HepG2 (cell line): ENCODE results near the gene PCDHGB2. TPM values are rescaled to one million over a fixed set of nuclear protein-coding genes. Genes with fewer than 3 reads are reported as not detected.
A peak's percentile ranks its signal among the peaks of the same experiment; 100 is the strongest.

ENCODE experiments used
- CBX2 ChIP-seq, 2 experiments: fragments of 200-600 bp in 1 of 2; sonication (generic); formaldehyde crosslinking in 1 of 2; IDR thresholded peaks; 2 replicates each; pipeline versions ENCODE4 v1.7.0 to v1.8.1; 2018 to 2022; ENCODE audit warnings: low read depth in 2 of 2, low read length in 1 of 2, mild to moderate bottlenecking in 1 of 2, missing genetic modification reagents in 1 of 2
- ETV6 ChIP-seq: sonication (generic); formaldehyde crosslinking; conservative IDR thresholded peaks from 2 replicates; pipeline ENCODE4 v1.4.0; 2020; ENCODE audit warnings: missing genetic modification reagents
- HDAC1 ChIP-seq: sonication (generic); formaldehyde crosslinking; IDR thresholded peaks from 2 replicates; pipeline ENCODE4 v1.5.1; 2020; ENCODE audit warnings: mild to moderate bottlenecking, missing genetic modification reagents
- HNRNPK ChIP-seq: fragments of 200-400 bp; formaldehyde crosslinking; IDR thresholded peaks from 2 replicates; pipeline ENCODE4 v1.6.1; 2018; ENCODE audit warnings: low read length, low read depth, moderate library complexity, mild to moderate bottlenecking; ENCODE audit not compliant: poor library complexity, severe bottlenecking
- KLF11 ChIP-seq: IDR thresholded peaks from 2 replicates; pipeline ENCODE4 v1.6.1; 2016; ENCODE audit warnings: missing compliant biosample characterization
- MAFK ChIP-seq, 2 experiments: IDR thresholded peaks in 1 of 2; conservative IDR thresholded peaks in 1 of 2; 2 replicates each; pipeline ENCODE4 v1.6.1; 2011; ENCODE audit warnings: improper control_type of control experiment in 2 of 2, low read length in 2 of 2
- NCOR1 ChIP-seq: fragments of 200-600 bp; sonication (generic); IDR thresholded peaks from 2 replicates; pipeline ENCODE4 v1.7.0; 2017; ENCODE audit warnings: antibody characterized with exemption, low read length, borderline replicate concordance
- RARG ChIP-seq: sonication (generic); formaldehyde crosslinking; IDR thresholded peaks from 2 replicates; pipeline ENCODE4 v1.4.0; 2020; ENCODE audit warnings: low read depth, mild to moderate bottlenecking, missing genetic modification reagents
- SP2 ChIP-seq: sonication (generic); formaldehyde crosslinking; IDR thresholded peaks from 2 replicates; pipeline ENCODE4 v1.5.1; 2020; ENCODE audit warnings: mild to moderate bottlenecking, missing genetic modification reagents
- TARDBP ChIP-seq: sonication (generic); formaldehyde crosslinking; IDR thresholded peaks from 2 replicates; pipeline ENCODE4 v1.8.0; 2022; ENCODE audit warnings: mild to moderate bottlenecking, missing genetic modification reagents
- ZBTB42 ChIP-seq: sonication (generic); formaldehyde crosslinking; IDR thresholded peaks from 2 replicates; pipeline ENCODE4 v1.5.0; 2020; ENCODE audit warnings: mild to moderate bottlenecking, missing genetic modification reagents
- ZNF30 ChIP-seq: sonication (generic); formaldehyde crosslinking; IDR thresholded peaks from 2 replicates; pipeline ENCODE4 v1.5.0; 2020; ENCODE audit warnings: mild to moderate bottlenecking, missing genetic modification reagents
- ZNF331 ChIP-seq: sonication (generic); formaldehyde crosslinking; IDR thresholded peaks from 2 replicates; pipeline ENCODE4 v1.4.0; 2020; ENCODE audit warnings: missing genetic modification reagents
- ZNF335 ChIP-seq: sonication (generic); formaldehyde crosslinking; IDR thresholded peaks from 2 replicates; pipeline ENCODE4 v1.4.0; 2020; ENCODE audit warnings: missing genetic modification reagents
- ZNF350 ChIP-seq: sonication (generic); formaldehyde crosslinking; IDR thresholded peaks from 2 replicates; pipeline ENCODE4 v1.4.0; 2020; ENCODE audit warnings: mild to moderate bottlenecking, low read depth, missing genetic modification reagents, borderline replicate concordance
- ZNF451 ChIP-seq: sonication (generic); formaldehyde crosslinking; IDR thresholded peaks from 2 replicates; pipeline ENCODE4 v1.5.0; 2020; ENCODE audit warnings: mild to moderate bottlenecking, missing genetic modification reagents
- ZNF563 ChIP-seq: sonication (generic); formaldehyde crosslinking; IDR thresholded peaks from 2 replicates; pipeline ENCODE4 v1.8.0; 2022; ENCODE audit warnings: mild to moderate bottlenecking, moderate library complexity, missing genetic modification reagents
- ZNF652 ChIP-seq: IDR thresholded peaks from 2 replicates; pipeline ENCODE4 v1.6.1; 2016; ENCODE audit warnings: low read depth, borderline replicate concordance
- ZSCAN31 ChIP-seq: sonication (generic); formaldehyde crosslinking; IDR thresholded peaks from 2 replicates; pipeline ENCODE4 v1.5.0; 2020; ENCODE audit warnings: low read depth, mild to moderate bottlenecking, missing genetic modification reagents
- polyA plus RNA-seq, 8 experiments: library from polyadenylated mRNA; depleted of rRNA in 3 of 8; stranded (reverse) in 7 of 8; unstranded in 1 of 8; fragments of >200 nt; fragmentation: Illumina TruSeq in 4 of 8; extraction: Trizol in 4 of 8; gene quantifications; 2 replicates each; pipeline versions ENCODE4 v1.2.1 to v1.2.3, GENCODE V29; 2011 to 2016; ENCODE audit warnings: low read depth in 4 of 8, missing spikeins in 1 of 8, mixed read lengths in 1 of 8; ENCODE audit not compliant: insufficient read depth in 1 of 8
- total RNA-seq, 5 experiments: library from RNA; depleted of rRNA; stranded (reverse); fragments of >200 nt; fragmentation: Illumina TruSeq; extraction: Trizol; gene quantifications; 2 replicates each; pipeline ENCODE4 v1.2.3, GENCODE V29; 2016; ENCODE audit warnings: low read depth in 1 of 5
- TF ChIP-seq, protein P1 (sequence below): sonication (generic); formaldehyde crosslinking; IDR thresholded peaks from 2 replicates; pipeline ENCODE4 v1.4.0; 2020; ENCODE audit warnings: mild to moderate bottlenecking, missing genetic modification reagents
- TF ChIP-seq, protein P2 (sequence below): sonication (generic); formaldehyde crosslinking; IDR thresholded peaks from 2 replicates; pipeline ENCODE4 v1.4.0; 2020; ENCODE audit warnings: mild to moderate bottlenecking, missing genetic modification reagents

Gene PCDHGB2
- total and polyA plus RNA-seq, 2 of the 13 experiments (the other 11 are each of a cell fraction or from before 2014, with no cell fraction given) = 0.64 to 0.82 TPM

GRCh38 chr5:141320225-141321169 lies 39.3 kb upstream of the PCDHGB2 start, which contains the start of gene TAF7 (continued):
- TF ChIP-seq, protein P1, sequence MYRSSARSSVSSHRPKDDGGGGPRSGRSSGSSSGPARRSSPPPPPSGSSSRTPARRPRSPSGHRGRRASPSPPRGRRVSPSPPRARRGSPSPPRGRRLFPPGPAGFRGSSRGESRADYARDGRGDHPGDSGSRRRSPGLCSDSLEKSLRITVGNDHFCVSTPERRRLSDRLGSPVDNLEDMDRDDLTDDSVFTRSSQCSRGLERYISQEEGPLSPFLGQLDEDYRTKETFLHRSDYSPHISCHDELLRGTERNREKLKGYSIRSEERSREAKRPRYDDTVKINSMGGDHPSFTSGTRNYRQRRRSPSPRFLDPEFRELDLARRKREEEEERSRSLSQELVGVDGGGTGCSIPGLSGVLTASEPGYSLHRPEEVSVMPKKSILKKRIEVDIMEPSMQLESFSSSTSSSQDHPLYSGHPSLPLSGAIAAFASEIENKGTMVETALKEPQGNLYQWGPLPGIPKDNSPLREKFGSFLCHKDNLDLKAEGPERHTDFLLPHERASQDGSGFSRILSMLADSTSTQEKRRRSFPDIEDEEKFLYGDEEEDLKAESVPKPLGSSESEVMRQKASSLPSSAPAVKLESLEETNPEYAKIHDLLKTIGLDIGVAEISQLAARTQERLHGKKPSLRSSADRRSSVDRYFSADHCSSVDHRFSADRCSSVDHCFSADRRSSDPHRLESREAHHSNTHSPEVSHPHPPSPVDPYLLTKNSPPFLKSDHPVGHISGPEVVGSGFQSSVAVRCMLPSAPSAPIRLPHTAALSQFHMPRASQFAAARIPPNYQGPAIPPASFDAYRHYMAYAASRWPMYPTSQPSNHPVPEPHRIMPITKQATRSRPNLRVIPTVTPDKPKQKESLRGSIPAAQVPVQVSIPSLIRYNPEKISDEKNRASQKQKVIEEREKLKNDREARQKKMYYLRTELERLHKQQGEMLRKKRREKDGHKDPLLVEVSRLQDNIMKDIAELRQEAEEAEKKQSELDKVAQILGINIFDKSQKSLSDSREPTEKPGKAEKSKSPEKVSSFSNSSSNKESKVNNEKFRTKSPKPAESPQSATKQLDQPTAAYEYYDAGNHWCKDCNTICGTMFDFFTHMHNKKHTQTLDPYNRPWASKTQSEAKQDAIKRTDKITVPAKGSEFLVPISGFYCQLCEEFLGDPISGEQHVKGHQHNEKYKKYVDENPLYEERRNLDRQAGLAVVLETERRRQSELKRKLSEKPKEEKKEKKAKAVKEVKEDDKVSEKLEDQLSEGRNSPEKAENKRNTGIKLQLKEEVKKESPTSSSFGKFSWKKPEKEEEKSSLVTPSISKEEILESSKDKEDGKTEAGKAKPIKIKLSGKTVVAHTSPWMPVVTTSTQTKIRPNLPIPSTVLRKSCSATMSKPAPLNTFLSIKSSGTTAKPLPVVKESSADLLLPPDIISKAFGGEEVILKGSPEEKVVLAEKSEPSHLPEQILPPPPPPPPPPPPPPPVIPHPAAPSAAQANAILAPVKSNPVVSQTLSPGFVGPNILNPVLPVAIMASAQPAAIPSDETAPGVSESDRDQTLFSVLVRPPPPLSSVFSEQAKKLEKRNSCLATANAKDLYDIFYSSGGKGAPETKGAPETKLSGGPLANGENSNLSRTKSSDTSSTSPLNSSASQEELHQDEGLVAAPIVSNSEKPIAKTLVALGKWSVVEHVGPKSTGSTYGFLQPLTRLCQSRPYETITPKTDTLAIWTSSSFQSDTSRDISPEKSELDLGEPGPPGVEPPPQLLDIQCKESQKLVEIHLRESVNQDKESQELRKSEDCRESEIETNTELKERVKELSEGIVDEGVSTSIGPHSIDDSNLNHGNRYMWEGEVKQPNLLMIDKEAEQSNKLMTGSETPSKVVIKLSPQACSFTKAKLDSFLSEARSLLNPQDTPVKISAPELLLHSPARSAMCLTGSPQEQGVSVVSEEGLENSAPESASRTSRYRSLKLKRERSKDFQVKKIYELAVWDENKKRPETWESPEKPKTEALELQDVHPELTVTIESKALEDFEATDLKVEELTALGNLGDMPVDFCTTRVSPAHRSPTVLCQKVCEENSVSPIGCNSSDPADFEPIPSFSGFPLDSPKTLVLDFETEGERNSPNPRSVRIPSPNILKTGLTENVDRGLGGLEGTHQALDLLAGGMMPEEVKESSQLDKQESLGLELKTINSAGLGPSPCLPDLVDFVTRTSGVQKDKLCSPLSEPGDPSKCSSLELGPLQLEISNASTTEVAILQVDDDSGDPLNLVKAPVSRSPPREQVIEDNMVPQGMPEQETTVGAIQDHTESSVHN (CRISPR knock-in tag) = no peak; the same call in 1 of the 2 replicates
- TF ChIP-seq RARG (CRISPR knock-in tag) (no peak; the same call in 1 of the 2 replicates), ZNF652 (CRISPR knock-in tag) (no peak), KLF11 (CRISPR knock-in tag) (no peak), ZNF451 (CRISPR knock-in tag) (peak; percentile 84), HNRNPK (no peak), TARDBP (no peak; the same call in 1 of the 2 replicates), ZBTB42 (CRISPR knock-in tag) (0 out of 2 replicates have a peak, but pooled peaks have one; percentile 33), ZNF331 (CRISPR knock-in tag) (peak; percentile 71), ZNF335 (0 out of 2 replicates have a peak, but pooled peaks have one; percentile 23), ZNF30 (CRISPR knock-in tag) (peak; percentile 72; the same call in 1 of the 2 replicates), ZSCAN31 (peak; percentile 76), ZNF350 (CRISPR knock-in tag) (peak; percentile 95), CBX2 (IDR thresholded peaks at IDR 0.05; ENCODE audit: low read depth, low read length) (no peak), CBX2 (CRISPR knock-in tag; IDR thresholded peaks at IDR 0.05; ENCODE audit: low read depth) (0 out of 2 replicates have a peak, but pooled peaks have one; percentile 70), SP2 (CRISPR knock-in tag) (peak; percentile 87), MAFK (conservative IDR thresholded peaks at IDR 0.05 in 1 of 2, IDR thresholded peaks at IDR 0.05 in 1 of 2; ENCODE audit: low read length in 2 of 2) (peak in 1 of 2 experiments; percentile 38; a peak in 2 of 4 replicates), NCOR1 (no peak), HDAC1 (CRISPR knock-in tag) (peak; percentile 59), ZNF563 (peak; percentile 65), ETV6 (CRISPR knock-in tag) (no peak)
- TF ChIP-seq, protein P2, sequence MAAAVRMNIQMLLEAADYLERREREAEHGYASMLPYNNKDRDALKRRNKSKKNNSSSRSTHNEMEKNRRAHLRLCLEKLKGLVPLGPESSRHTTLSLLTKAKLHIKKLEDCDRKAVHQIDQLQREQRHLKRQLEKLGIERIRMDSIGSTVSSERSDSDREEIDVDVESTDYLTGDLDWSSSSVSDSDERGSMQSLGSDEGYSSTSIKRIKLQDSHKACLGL (CRISPR knock-in tag) = no peak
